Ishikawa (cell line): Measurements from ENCODE around the gene VSTM2B.

Experiments
- CEBPB ChIP-seq: IDR thresholded peaks from 2 replicates; pipeline ENCODE4 v1.6.1; 2012
- RAD21 ChIP-seq: IDR thresholded peaks from 2 replicates; pipeline ENCODE4 v1.6.1; 2012; ENCODE audit warnings: low read depth
- YY1 ChIP-seq: IDR thresholded peaks from 2 replicates; pipeline ENCODE4 v1.6.1; 2012; ENCODE audit warnings: low read depth
- TF ChIP-seq, protein P1 (sequence below): IDR thresholded peaks from 2 replicates; pipeline ENCODE4 v1.6.1; 2012
- TF ChIP-seq, protein P2 (sequence below): IDR thresholded peaks from 2 replicates; pipeline ENCODE4 v1.6.1; 2012; ENCODE audit warnings: low read depth, mild to moderate bottlenecking

DNA sequence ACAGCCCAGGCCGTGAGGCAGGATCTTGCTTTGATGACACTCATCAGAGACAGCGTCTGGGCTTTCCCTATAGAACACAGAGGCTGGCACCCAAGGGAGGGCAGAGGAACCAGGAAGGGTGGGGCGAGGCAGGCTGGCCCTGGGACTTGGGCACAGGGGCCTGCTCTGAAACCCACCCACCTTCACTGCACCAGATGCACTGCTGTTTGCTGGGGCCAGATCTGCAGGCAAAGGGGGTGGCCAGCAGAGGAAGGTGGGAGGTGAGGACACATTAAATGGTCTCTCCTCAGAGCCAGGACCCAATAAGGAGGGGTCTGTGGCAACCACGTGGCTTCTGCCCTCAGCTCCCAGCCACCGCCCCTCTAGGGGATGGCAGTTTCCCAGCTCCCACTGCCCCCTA, 6.6 kb upstream of the VSTM2B start:
- TF ChIP-seq RAD21 (no peak), YY1 (no peak), CEBPB (no peak)
- TF ChIP-seq, protein P1, sequence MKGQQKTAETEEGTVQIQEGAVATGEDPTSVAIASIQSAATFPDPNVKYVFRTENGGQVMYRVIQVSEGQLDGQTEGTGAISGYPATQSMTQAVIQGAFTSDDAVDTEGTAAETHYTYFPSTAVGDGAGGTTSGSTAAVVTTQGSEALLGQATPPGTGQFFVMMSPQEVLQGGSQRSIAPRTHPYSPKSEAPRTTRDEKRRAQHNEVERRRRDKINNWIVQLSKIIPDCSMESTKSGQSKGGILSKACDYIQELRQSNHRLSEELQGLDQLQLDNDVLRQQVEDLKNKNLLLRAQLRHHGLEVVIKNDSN = no peak
- TF ChIP-seq, protein P2, sequence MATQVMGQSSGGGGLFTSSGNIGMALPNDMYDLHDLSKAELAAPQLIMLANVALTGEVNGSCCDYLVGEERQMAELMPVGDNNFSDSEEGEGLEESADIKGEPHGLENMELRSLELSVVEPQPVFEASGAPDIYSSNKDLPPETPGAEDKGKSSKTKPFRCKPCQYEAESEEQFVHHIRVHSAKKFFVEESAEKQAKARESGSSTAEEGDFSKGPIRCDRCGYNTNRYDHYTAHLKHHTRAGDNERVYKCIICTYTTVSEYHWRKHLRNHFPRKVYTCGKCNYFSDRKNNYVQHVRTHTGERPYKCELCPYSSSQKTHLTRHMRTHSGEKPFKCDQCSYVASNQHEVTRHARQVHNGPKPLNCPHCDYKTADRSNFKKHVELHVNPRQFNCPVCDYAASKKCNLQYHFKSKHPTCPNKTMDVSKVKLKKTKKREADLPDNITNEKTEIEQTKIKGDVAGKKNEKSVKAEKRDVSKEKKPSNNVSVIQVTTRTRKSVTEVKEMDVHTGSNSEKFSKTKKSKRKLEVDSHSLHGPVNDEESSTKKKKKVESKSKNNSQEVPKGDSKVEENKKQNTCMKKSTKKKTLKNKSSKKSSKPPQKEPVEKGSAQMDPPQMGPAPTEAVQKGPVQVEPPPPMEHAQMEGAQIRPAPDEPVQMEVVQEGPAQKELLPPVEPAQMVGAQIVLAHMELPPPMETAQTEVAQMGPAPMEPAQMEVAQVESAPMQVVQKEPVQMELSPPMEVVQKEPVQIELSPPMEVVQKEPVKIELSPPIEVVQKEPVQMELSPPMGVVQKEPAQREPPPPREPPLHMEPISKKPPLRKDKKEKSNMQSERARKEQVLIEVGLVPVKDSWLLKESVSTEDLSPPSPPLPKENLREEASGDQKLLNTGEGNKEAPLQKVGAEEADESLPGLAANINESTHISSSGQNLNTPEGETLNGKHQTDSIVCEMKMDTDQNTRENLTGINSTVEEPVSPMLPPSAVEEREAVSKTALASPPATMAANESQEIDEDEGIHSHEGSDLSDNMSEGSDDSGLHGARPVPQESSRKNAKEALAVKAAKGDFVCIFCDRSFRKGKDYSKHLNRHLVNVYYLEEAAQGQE = no peak
